IMR-90 (cell line): Measurements from ENCODE around the gene ZC2HC1B. TPM values are rescaled to one million over a fixed set of nuclear protein-coding genes. Genes with fewer than 3 reads are reported as not detected.

Experiments used
- ATAC-seq: fragments of 200-7000 bp; cut with Tn5 transposase; 2 replicates; pipeline ENCODE4 v1.9.1; 2020; ENCODE audit warnings: low read depth, mild to moderate bottlenecking, moderate library complexity
- BruUV-seq: library from RNA; stranded (reverse); fragments of 400-500 nt; replicated peaks from 2 replicates; lab custom pipeline; 2021; lab: Mats Ljungman, UMichigan
- CTCF ChIA-PET: fragments of 300-600 bp; formaldehyde crosslinking; extraction: SDS; loops from one replicate; lab custom pipeline; 2021; ENCODE audit warnings: antibody characterized with exemption; lab: Yijun Ruan, JAX
- POLR2A ChIA-PET: fragments of 300-600 bp; sonication (Branson Sonifier 250); formaldehyde crosslinking; loops from one replicate; lab custom pipeline; 2022; ENCODE audit warnings: antibody characterized with exemption; ENCODE audit not compliant: unreplicated experiment; lab: Charles Lee
- DNase-seq: peaks from one replicate; pipeline ENCODE4 v3.0.0; 2013
- H2AFZ ChIP-seq: replicated peaks from 2 replicates; pipeline ENCODE3; 2013; ENCODE audit warnings: low read length, mild to moderate bottlenecking; ENCODE audit not compliant: poor library complexity
- H2AK5ac ChIP-seq: 2 replicates; pipeline ENCODE4 v1.6.1; 2013; ENCODE audit warnings: low read depth, low read length, inconsistent platforms
- H2AK9ac ChIP-seq: replicated peaks from 2 replicates; pipeline ENCODE3; 2013; ENCODE audit warnings: mild to moderate bottlenecking, low read depth, low read length, moderate library complexity; ENCODE audit not compliant: poor library complexity
- H2BK120ac ChIP-seq: 2 replicates; pipeline ENCODE4 v1.6.1; 2013; ENCODE audit warnings: low read depth, low read length, inconsistent platforms
- H2BK15ac ChIP-seq: 3 replicates; pipeline ENCODE4 v1.6.1; 2013; ENCODE audit warnings: low read depth, low read length, inconsistent platforms
- H2BK20ac ChIP-seq: 2 replicates; pipeline ENCODE4 v1.6.1; 2013; ENCODE audit warnings: low read depth, mild to moderate bottlenecking, inconsistent platforms, low read length, moderate library complexity
- H2BK5ac ChIP-seq: 2 replicates; pipeline ENCODE4 v1.6.1; 2013; ENCODE audit warnings: mild to moderate bottlenecking, low read depth, low read length, inconsistent platforms; ENCODE audit not compliant: poor library complexity, severe bottlenecking
- H3K14ac ChIP-seq: replicated peaks from 2 replicates; pipeline ENCODE4 v1.6.1; 2013; ENCODE audit warnings: low read depth, low read length, inconsistent platforms
- H3K18ac ChIP-seq: 2 replicates; pipeline ENCODE4 v1.6.1; 2013; ENCODE audit warnings: low read depth, low read length, control low read depth
- H3K23ac ChIP-seq: 2 replicates; pipeline ENCODE4 v1.6.1; 2013; ENCODE audit warnings: low read depth, low read length, inconsistent platforms
- H3K27ac ChIP-seq: 2 replicates; pipeline ENCODE4 v1.5.1; 2013; ENCODE audit warnings: mild to moderate bottlenecking, control low read depth, low read length; ENCODE audit not compliant: insufficient read depth
- H3K27me3 ChIP-seq: 2 replicates; pipeline ENCODE4 v1.6.1; 2013; ENCODE audit warnings: low read length; ENCODE audit not compliant: control insufficient read depth, insufficient read depth
- H3K36me3 ChIP-seq: 2 replicates; pipeline ENCODE4 v1.6.1; 2013; ENCODE audit warnings: low read length, mixed read lengths; ENCODE audit not compliant: control insufficient read depth, insufficient read depth
- H3K4ac ChIP-seq: 2 replicates; pipeline ENCODE4 v1.6.1; 2013; ENCODE audit warnings: low read depth, low read length, inconsistent platforms
- H3K4me1 ChIP-seq: 2 replicates; pipeline ENCODE4 v1.6.1; 2013; ENCODE audit warnings: low read length, mixed read lengths; ENCODE audit not compliant: control insufficient read depth, insufficient read depth
- H3K4me2 ChIP-seq: 2 replicates; pipeline ENCODE4 v1.6.1; 2013; ENCODE audit warnings: low read depth, mild to moderate bottlenecking, control low read depth, low read length, moderate library complexity
- H3K4me3 ChIP-seq: 2 replicates; pipeline ENCODE4 v1.5.1; 2013; ENCODE audit warnings: low read depth, mild to moderate bottlenecking, control low read depth, low read length, moderate library complexity; ENCODE audit not compliant: insufficient read depth
- H3K56ac ChIP-seq: 2 replicates; pipeline ENCODE4 v1.6.1; 2013; ENCODE audit warnings: low read length, inconsistent platforms; ENCODE audit not compliant: insufficient read depth; ENCODE audit errors: extremely low read depth
- H3K79me1 ChIP-seq, 2 experiments: 2 replicates each; pipeline ENCODE4 v1.6.1; 2013; ENCODE audit warnings: low read length in 2 of 2, inconsistent platforms in 1 of 2, low read depth in 1 of 2
- H3K9ac ChIP-seq: 2 replicates; pipeline ENCODE4 v1.6.1; 2013; ENCODE audit warnings: low read depth, low read length, control low read depth
- H3K9me1 ChIP-seq: 2 replicates; pipeline ENCODE4 v1.6.1; 2013; ENCODE audit warnings: low read length, inconsistent platforms; ENCODE audit not compliant: insufficient read depth
- H3K9me3 ChIP-seq: 2 replicates; pipeline ENCODE4 v1.6.1; 2013; ENCODE audit warnings: low read length; ENCODE audit not compliant: control insufficient read depth, insufficient read depth
- H4K20me1 ChIP-seq: 2 replicates; pipeline ENCODE4 v1.6.1; 2013; ENCODE audit warnings: low read length, inconsistent platforms; ENCODE audit not compliant: insufficient read depth
- H4K5ac ChIP-seq: 2 replicates; pipeline ENCODE4 v1.6.1; 2013; ENCODE audit warnings: mild to moderate bottlenecking, low read depth, low read length, control low read depth
- H4K8ac ChIP-seq, 2 experiments: 2 replicates each; pipeline ENCODE4 v1.6.1; 2013; ENCODE audit warnings: low read depth in 2 of 2, low read length in 2 of 2, control low read depth in 1 of 2, inconsistent platforms in 1 of 2
- H4K91ac ChIP-seq: 2 replicates; pipeline ENCODE4 v1.6.1; 2013; ENCODE audit warnings: low read depth, low read length, inconsistent platforms; ENCODE audit not compliant: insufficient read depth
- BHLHE40 ChIP-seq: fragments of 150-350 bp; IDR thresholded peaks from 2 replicates; pipeline ENCODE4 v1.6.1; 2016; ENCODE audit warnings: mild to moderate bottlenecking, low read depth, low read length
- CEBPB ChIP-seq: IDR thresholded peaks from 2 replicates; pipeline ENCODE4 v1.6.1; 2012; ENCODE audit warnings: low read depth, low read length, improper control_type of control experiment
- CTCF ChIP-seq: conservative IDR thresholded peaks from 2 replicates; pipeline ENCODE4 v1.5.1; 2012; ENCODE audit warnings: mild to moderate bottlenecking, low read depth, low read length, improper control_type of control experiment
- FOS ChIP-seq: fragments of 150-350 bp; IDR thresholded peaks from 2 replicates; pipeline ENCODE4 v1.6.1; 2016; ENCODE audit warnings: low read depth, low read length
- MAFK ChIP-seq: IDR thresholded peaks from 2 replicates; pipeline ENCODE4 v1.6.1; 2012; ENCODE audit warnings: low read depth, low read length, improper control_type of control experiment
- MAZ ChIP-seq: IDR thresholded peaks from 2 replicates; pipeline ENCODE4 v1.6.1; 2012; ENCODE audit warnings: low read depth, mild to moderate bottlenecking, low read length, improper control_type of control experiment, moderate library complexity, borderline replicate concordance
- MXI1 ChIP-seq: IDR thresholded peaks from 2 replicates; pipeline ENCODE4 v1.6.1; 2012; ENCODE audit warnings: low read depth, mild to moderate bottlenecking, low read length, moderate library complexity, borderline replicate concordance
- NFE2L2 ChIP-seq: fragments of 150-350 bp; IDR thresholded peaks from 2 replicates; pipeline ENCODE4 v1.6.1; 2016; ENCODE audit warnings: low read depth, mild to moderate bottlenecking, low read length
- POLR2A ChIP-seq: IDR thresholded peaks from 2 replicates; pipeline ENCODE4 v1.6.1; 2012; ENCODE audit warnings: mild to moderate bottlenecking, low read depth, low read length
- RAD21 ChIP-seq: IDR thresholded peaks from 2 replicates; pipeline ENCODE4 v1.6.1; 2012; ENCODE audit warnings: low read length, improper control_type of control experiment
- RCOR1 ChIP-seq: IDR thresholded peaks from 2 replicates; pipeline ENCODE4 v1.6.1; 2012; ENCODE audit warnings: mild to moderate bottlenecking, low read length, improper control_type of control experiment; ENCODE audit not compliant: insufficient replicate concordance
- RFX5 ChIP-seq: IDR thresholded peaks from 2 replicates; pipeline ENCODE4 v1.8.0; 2012; ENCODE audit warnings: low read depth, mild to moderate bottlenecking, low read length, moderate library complexity
- SMC3 ChIP-seq: fragments of 150-350 bp; IDR thresholded peaks from 2 replicates; pipeline ENCODE4 v1.6.1; 2016; ENCODE audit warnings: low read depth, mild to moderate bottlenecking, antibody characterized with exemption, low read length, moderate library complexity
- WGBS, 2 experiments: methylation state at CpG; one replicate each; pipeline versions ENCODE4 v1.1.5 to v1.1.7; 2013; ENCODE audit warnings: missing lambda C conversion rate in 2 of 2; ENCODE audit not compliant: insufficient read length in 1 of 2; ENCODE audit errors: extremely low coverage in 2 of 2; 5-methylcytosine and 5-hydroxymethylcytosine counted together
- dilution Hi-C: fragments of 300-500 bp; cut with HindIII; formaldehyde crosslinking; loops from one replicate; pipeline ENCODE4 v1.14.3; 2018; ENCODE audit warnings: low sequenced_read_pairs; ENCODE audit not compliant: unreplicated experiment
- in situ Hi-C: fragments of 300-500 bp; cut with MboI; formaldehyde crosslinking; loops from 3 replicates; pipeline ENCODE4 v1.14.3; 2019; ENCODE audit warnings: low sequenced_read_pairs, inconsistent platforms, mixed read lengths
- intact Hi-C: fragments of 100-400 bp; cut with micrococcal nuclease; formaldehyde crosslinking; loops from 2 replicates; pipeline ENCODE4 v1.10.0; 2022
- polyA plus RNA-seq, 3 experiments: library from polyadenylated mRNA; depleted of rRNA; stranded (reverse); fragments of >200 nt; gene quantifications; 2 replicates each; pipeline ENCODE4 v1.2.3, GENCODE V29; 2012; ENCODE audit warnings: low replicate concordance in 1 of 3
- total RNA-seq: library from RNA; depleted of rRNA; stranded (reverse); fragments of >200 nt; gene quantifications from 2 replicates; pipeline ENCODE4 v1.2.3, GENCODE V29; 2012
- TF ChIP-seq, protein P1 (sequence below): fragments of 150-350 bp; IDR thresholded peaks from 2 replicates; pipeline ENCODE4 v1.6.1; 2016; ENCODE audit warnings: low read depth, mild to moderate bottlenecking, low read length, moderate library complexity, borderline replicate concordance
- TF ChIP-seq, protein P2 (sequence below): fragments of 150-350 bp; IDR thresholded peaks from 2 replicates; pipeline ENCODE4 v1.6.1; 2017; ENCODE audit warnings: mild to moderate bottlenecking, antibody characterized with exemption, low read length, low read depth

The ZC2HC1B gene
- total and polyA plus RNA-seq, 2 of the 4 experiments (the other 2 are of a cell fraction): not detected

DNA sequence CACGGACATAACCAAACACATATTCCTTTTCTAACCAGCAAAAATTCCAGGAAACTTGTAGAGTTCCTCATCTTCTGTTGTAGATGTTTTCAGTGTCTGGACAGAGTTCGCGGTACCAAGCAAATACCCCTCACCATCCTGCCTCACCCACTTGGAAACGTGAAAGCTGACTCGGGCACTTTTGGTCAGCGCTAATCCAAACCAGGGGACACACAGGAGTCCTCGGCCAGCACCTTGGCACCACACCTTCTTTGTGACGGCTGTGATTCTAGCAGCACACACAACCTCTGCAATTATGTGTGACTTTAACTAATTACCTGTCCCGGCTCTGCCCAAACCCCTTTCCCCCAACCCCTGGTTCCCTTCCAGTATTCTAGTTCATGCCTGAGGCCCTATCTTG lies 85.7 kb downstream of the ZC2HC1B start:
- no peak overlapping the region for H2BK20ac ChIP-seq
- no peak overlapping the region for H2AK9ac ChIP-seq
- in situ Hi-C loops: no loop called here
- H2BK5ac ChIP-seq: no peak overlapping the region
- no peak overlapping the region for H3K4ac ChIP-seq
- BruUV-seq: no TSS peak
- H3K4me1 ChIP-seq: no peaks in the 10 kb centered on the region
- no peak overlapping the region for H2BK15ac ChIP-seq
- intact Hi-C loops: loop anchor here (10.0 kb wide), 1 partner anchor 255 kb away; no protein-coding TSS in a partner anchor
- no peak overlapping the region for H4K5ac ChIP-seq
- H2AFZ ChIP-seq: no peak overlapping the region
- H3K9ac ChIP-seq: no peak overlapping the region
- H3K36me3 ChIP-seq: peaks cover 16% of the 10 kb centered on the region
- H3K27ac ChIP-seq: no peak overlapping the region
- H3K18ac ChIP-seq: no peak overlapping the region
- H2AK5ac ChIP-seq: no peak overlapping the region
- ChIA-PET POLR2A (no interaction called here), CTCF (no interaction called here)
- TF ChIP-seq RFX5: no peak
- TF ChIP-seq CEBPB: no peak
- TF ChIP-seq, protein P1, sequence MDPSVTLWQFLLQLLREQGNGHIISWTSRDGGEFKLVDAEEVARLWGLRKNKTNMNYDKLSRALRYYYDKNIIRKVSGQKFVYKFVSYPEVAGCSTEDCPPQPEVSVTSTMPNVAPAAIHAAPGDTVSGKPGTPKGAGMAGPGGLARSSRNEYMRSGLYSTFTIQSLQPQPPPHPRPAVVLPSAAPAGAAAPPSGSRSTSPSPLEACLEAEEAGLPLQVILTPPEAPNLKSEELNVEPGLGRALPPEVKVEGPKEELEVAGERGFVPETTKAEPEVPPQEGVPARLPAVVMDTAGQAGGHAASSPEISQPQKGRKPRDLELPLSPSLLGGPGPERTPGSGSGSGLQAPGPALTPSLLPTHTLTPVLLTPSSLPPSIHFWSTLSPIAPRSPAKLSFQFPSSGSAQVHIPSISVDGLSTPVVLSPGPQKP: no peak
- no peak for TF ChIP-seq MXI1
- no peak for TF ChIP-seq MAZ
- no peak for TF ChIP-seq NFE2L2
- no peak for TF ChIP-seq RAD21
- no peak for TF ChIP-seq MAFK
- TF ChIP-seq SMC3: no peak
- TF ChIP-seq FOS: no peak
- TF ChIP-seq RCOR1: no peak
- TF ChIP-seq CTCF: no peak
- TF ChIP-seq POLR2A: no peak
- no peak for TF ChIP-seq BHLHE40
- TF ChIP-seq, protein P2, sequence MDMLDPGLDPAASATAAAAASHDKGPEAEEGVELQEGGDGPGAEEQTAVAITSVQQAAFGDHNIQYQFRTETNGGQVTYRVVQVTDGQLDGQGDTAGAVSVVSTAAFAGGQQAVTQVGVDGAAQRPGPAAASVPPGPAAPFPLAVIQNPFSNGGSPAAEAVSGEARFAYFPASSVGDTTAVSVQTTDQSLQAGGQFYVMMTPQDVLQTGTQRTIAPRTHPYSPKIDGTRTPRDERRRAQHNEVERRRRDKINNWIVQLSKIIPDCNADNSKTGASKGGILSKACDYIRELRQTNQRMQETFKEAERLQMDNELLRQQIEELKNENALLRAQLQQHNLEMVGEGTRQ: no peak
- dilution Hi-C loops: no loop called here
- no peak overlapping the region for H3K23ac ChIP-seq
- H4K8ac ChIP-seq: no peak overlapping the region
- no peak overlapping the region for H3K14ac ChIP-seq
- DNase-seq: no peak
- H3K4me2 ChIP-seq: no peak overlapping the region
- no peak overlapping the region for H4K91ac ChIP-seq
- no peaks in the 10 kb centered on the region for H4K20me1 ChIP-seq
- H3K56ac ChIP-seq: no peak overlapping the region
- 0 out of 2 replicates have a peak, but pooled peaks cover 2% of the 10 kb centered on the region for H3K27me3 ChIP-seq
- H3K4me3 ChIP-seq: no peak overlapping the region
- no peaks in the 10 kb centered on the region for H3K9me3 ChIP-seq
- no peaks in the 10 kb centered on the region for H3K79me1 ChIP-seq
- H3K9me1 ChIP-seq: no peaks in the 10 kb centered on the region
- no peak overlapping the region for H2BK120ac ChIP-seq
- no peak for ATAC-seq
- whole genome bisulfite sequencing, 2 experiments: 61% methylated on average over 4 of the region's 9 CpGs; no CpG with 5 or more reads in 1 of the 2 experiments
